HepG2 (cell line): ENCODE data around the gene GTF2F1. TPM values are rescaled to one million over a fixed set of nuclear protein-coding genes. Genes with fewer than 3 reads are reported as not detected.

Source experiments
- polyA plus RNA-seq, 8 experiments: library from polyadenylated mRNA; depleted of rRNA in 3 of 8; stranded (reverse) in 7 of 8; unstranded in 1 of 8; fragments of >200 nt; fragmentation: Illumina TruSeq in 4 of 8; extraction: Trizol in 4 of 8; gene quantifications; 2 replicates each; pipeline versions ENCODE4 v1.2.1 to v1.2.3, GENCODE V29; 2011 to 2016; ENCODE audit warnings: low read depth in 4 of 8, missing spikeins in 1 of 8, mixed read lengths in 1 of 8; ENCODE audit not compliant: insufficient read depth in 1 of 8
- total RNA-seq, 5 experiments: library from RNA; depleted of rRNA; stranded (reverse); fragments of >200 nt; fragmentation: Illumina TruSeq; extraction: Trizol; gene quantifications; 2 replicates each; pipeline ENCODE4 v1.2.3, GENCODE V29; 2016; ENCODE audit warnings: low read depth in 1 of 5
- TF ChIP-seq, protein P1 (sequence below), 2 experiments: fragments of 450-650 bp in 1 of 2; sonication (generic) in 1 of 2; formaldehyde crosslinking in 1 of 2; IDR thresholded peaks; 2 replicates each; pipeline versions ENCODE4 v1.6.1 to v1.8.0; 2016 to 2022; ENCODE audit warnings: antibody characterized with exemption in 1 of 2, mild to moderate bottlenecking in 1 of 2, missing genetic modification reagents in 1 of 2

GTF2F1 gene
- total and polyA plus RNA-seq, 2 of the 13 experiments (the other 11 are each of a cell fraction or from before 2014, with no cell fraction given): 27.8 to 34.1 TPM

DNA sequence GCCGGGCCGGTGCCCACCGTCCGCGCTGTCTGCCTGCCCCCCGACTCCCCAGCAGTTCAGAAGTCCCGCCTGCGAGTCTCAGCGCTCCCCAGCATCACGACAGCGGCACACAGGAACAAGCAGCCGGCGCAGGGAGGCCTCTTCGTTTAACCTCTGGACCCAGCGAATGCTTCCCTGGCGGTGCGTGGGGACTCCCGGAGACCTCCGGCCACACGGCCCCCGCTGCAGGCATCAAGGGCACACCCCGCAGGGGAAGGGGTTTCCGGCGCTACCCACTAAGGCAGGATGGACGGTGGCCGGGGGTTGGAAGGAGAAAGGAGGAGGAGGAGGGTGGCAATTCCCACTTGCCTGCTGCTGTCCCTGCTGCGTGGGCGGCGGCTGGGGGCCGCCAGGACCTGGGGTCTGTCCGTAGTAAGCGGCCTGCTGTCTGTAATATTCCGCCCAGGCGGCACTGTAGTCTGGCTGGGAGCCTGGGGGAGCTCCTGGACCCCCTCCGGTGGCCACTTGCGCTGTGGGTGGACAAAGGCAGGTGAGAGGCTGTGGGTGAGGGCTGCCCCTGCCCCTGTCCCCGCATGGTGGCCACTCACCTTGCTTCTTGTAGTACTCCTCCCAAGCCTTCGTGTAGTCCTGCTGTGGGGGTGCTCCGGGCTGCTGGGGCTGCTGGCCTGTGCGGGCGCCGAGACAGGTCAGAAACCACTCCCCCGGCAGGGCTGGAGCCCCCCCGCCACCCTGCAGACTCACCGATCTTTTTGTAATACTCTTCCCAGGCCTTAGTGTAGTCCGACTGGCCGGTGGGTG is 22.0 kb upstream of the GTF2F1 start (continued):
- TF ChIP-seq, protein P1, sequence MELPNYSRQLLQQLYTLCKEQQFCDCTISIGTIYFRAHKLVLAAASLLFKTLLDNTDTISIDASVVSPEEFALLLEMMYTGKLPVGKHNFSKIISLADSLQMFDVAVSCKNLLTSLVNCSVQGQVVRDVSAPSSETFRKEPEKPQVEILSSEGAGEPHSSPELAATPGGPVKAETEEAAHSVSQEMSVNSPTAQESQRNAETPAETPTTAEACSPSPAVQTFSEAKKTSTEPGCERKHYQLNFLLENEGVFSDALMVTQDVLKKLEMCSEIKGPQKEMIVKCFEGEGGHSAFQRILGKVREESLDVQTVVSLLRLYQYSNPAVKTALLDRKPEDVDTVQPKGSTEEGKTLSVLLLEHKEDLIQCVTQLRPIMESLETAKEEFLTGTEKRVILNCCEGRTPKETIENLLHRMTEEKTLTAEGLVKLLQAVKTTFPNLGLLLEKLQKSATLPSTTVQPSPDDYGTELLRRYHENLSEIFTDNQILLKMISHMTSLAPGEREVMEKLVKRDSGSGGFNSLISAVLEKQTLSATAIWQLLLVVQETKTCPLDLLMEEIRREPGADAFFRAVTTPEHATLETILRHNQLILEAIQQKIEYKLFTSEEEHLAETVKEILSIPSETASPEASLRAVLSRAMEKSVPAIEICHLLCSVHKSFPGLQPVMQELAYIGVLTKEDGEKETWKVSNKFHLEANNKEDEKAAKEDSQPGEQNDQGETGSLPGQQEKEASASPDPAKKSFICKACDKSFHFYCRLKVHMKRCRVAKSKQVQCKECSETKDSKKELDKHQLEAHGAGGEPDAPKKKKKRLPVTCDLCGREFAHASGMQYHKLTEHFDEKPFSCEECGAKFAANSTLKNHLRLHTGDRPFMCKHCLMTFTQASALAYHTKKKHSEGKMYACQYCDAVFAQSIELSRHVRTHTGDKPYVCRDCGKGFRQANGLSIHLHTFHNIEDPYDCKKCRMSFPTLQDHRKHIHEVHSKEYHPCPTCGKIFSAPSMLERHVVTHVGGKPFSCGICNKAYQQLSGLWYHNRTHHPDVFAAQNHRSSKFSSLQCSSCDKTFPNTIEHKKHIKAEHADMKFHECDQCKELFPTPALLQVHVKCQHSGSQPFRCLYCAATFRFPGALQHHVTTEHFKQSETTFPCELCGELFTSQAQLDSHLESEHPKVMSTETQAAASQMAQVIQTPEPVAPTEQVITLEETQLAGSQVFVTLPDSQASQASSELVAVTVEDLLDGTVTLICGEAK (IDR thresholded peaks at IDR 0.05): no peak
- TF ChIP-seq, protein P1 (CRISPR knock-in tag; IDR thresholded peaks at IDR 0.05): no peak
